PC-3 (cell line): ENCODE data around the gene ACP1. TPM values are rescaled to one million over a fixed set of nuclear protein-coding genes. Genes with fewer than 3 reads are reported as not detected.

Experiments used
- ATAC-seq: fragments of 200-7000 bp; cut with Tn5 transposase; 2 replicates; pipeline ENCODE4 v1.9.1; 2020; ENCODE audit warnings: mild to moderate bottlenecking, moderate library complexity
- BruUV-seq: library from RNA; stranded (reverse); fragments of 400-500 nt; replicated peaks from 2 replicates; lab custom pipeline; 2021; lab: Mats Ljungman, UMichigan
- CTCF ChIA-PET: fragments of 300-600 bp; sonication (Branson Sonifier 250); formaldehyde crosslinking; loops from one replicate; lab custom pipeline; 2022; ENCODE audit warnings: antibody characterized with exemption; lab: Charles Lee
- POLR2A ChIA-PET: fragments of 300-600 bp; sonication (Branson Sonifier 250); formaldehyde crosslinking; loops from one replicate; lab custom pipeline; 2022; ENCODE audit warnings: antibody characterized with exemption; ENCODE audit not compliant: unreplicated experiment; lab: Charles Lee
- DNase-seq: peaks from one replicate; pipeline ENCODE4 v3.0.0-alpha.2; 2015
- H2AFZ ChIP-seq: fragments of 300-600 bp; sonication (generic); 2 replicates; pipeline ENCODE4 v1.6.0; 2016; ENCODE audit warnings: antibody characterized with exemption, low read length
- H3F3A ChIP-seq: fragments of 300-600 bp; sonication (generic); one replicate; pipeline ENCODE4 v1.6.0; 2017; ENCODE audit warnings: antibody characterized with exemption, low read length, control low read depth, mild to moderate bottlenecking; ENCODE audit not compliant: unreplicated experiment
- H3K27ac ChIP-seq: fragments of 300-600 bp; sonication (generic); 2 replicates; pipeline ENCODE4 v1.5.1; 2016; ENCODE audit warnings: mild to moderate bottlenecking, low read length
- H3K27me3 ChIP-seq: fragments of 300-600 bp; sonication (generic); 2 replicates; pipeline ENCODE4 v1.6.1; 2016; ENCODE audit warnings: low read length, mixed read lengths
- H3K36me3 ChIP-seq: fragments of 300-600 bp; sonication (generic); 2 replicates; pipeline ENCODE4 v1.6.1; 2016; ENCODE audit warnings: low read depth, mixed run types, low read length, mixed read lengths
- H3K4me1 ChIP-seq: fragments of 300-600 bp; sonication (generic); 2 replicates; pipeline ENCODE4 v1.5.1; 2016; ENCODE audit warnings: low read length; ENCODE audit not compliant: insufficient read depth
- H3K4me2 ChIP-seq: fragments of 300-600 bp; sonication (generic); 2 replicates; pipeline ENCODE4 v1.6.0; 2016; ENCODE audit warnings: low read length
- H3K4me3 ChIP-seq: fragments of 300-600 bp; sonication (generic); 2 replicates; pipeline ENCODE4 v1.5.1; 2016; ENCODE audit warnings: mild to moderate bottlenecking, low read length, mixed read lengths
- H3K79me2 ChIP-seq: fragments of 300-600 bp; sonication (generic); 2 replicates; pipeline ENCODE4 v1.6.1; 2017; ENCODE audit warnings: low read length, mixed read lengths
- H3K9ac ChIP-seq: fragments of 300-600 bp; sonication (generic); 2 replicates; pipeline ENCODE4 v1.6.0; 2016; ENCODE audit warnings: mild to moderate bottlenecking, low read length
- H3K9me2 ChIP-seq: fragments of 300-600 bp; sonication (generic); replicated peaks from 2 replicates; pipeline ENCODE4 v1.6.1; 2016; ENCODE audit warnings: mixed run types, low read length, mixed read lengths
- H3K9me3 ChIP-seq: fragments of 300-600 bp; sonication (generic); 2 replicates; pipeline ENCODE4 v1.6.1; 2016; ENCODE audit warnings: low read length, mixed read lengths
- H4K20me1 ChIP-seq: fragments of 300-600 bp; sonication (generic); 2 replicates; pipeline ENCODE4 v1.6.1; 2016; ENCODE audit warnings: low read length, mixed read lengths
- CTCF ChIP-seq: fragments of 300-600 bp; sonication (generic); conservative IDR thresholded peaks from 2 replicates; pipeline ENCODE4 v1.5.1; 2017; ENCODE audit warnings: antibody characterized with exemption, low read depth, mild to moderate bottlenecking, low read length
- EZH2 ChIP-seq: fragments of 300-600 bp; sonication (generic); IDR thresholded peaks from one replicate; pipeline ENCODE4 v1.6.1; 2017; ENCODE audit warnings: antibody characterized with exemption, mild to moderate bottlenecking, low read length; ENCODE audit not compliant: unreplicated experiment
- EZH2phosphoT487 ChIP-seq: fragments of 300-600 bp; sonication (generic); IDR thresholded peaks from 2 replicates; pipeline ENCODE4 v1.6.1; 2018; ENCODE audit warnings: mild to moderate bottlenecking, antibody characterized with exemption, low read length, borderline replicate concordance
- intact Hi-C: fragments of 100-400 bp; cut with micrococcal nuclease; formaldehyde crosslinking; loops from 2 replicates; pipeline ENCODE4 v1.9.0; 2023
- total RNA-seq: library from RNA; depleted of rRNA; stranded (reverse); fragments of >200 nt; gene quantifications from 2 replicates; pipeline ENCODE4 v1.2.3, GENCODE V29; 2014

The ACP1 gene
- total RNA-seq, 1 experiment from 2014 or later = 149 TPM

- no peak for DNase-seq
- no peaks in the 10 kb centered on the region for H3F3A ChIP-seq
- H4K20me1 ChIP-seq = peaks cover 34% of the 10 kb centered on the region
- H2AFZ ChIP-seq = no peak overlapping the region
- H3K9me3 ChIP-seq = no peaks in the 10 kb centered on the region
- peaks cover 76% of the 10 kb centered on the region for H3K36me3 ChIP-seq
- intact Hi-C loops = no loop called here
- H3K9ac ChIP-seq = no peak overlapping the region
- H3K79me2 ChIP-seq = peaks cover 59% of the 10 kb centered on the region
- no peaks in the 10 kb centered on the region for H3K27me3 ChIP-seq
- CTCF ChIA-PET = no interaction called here
- POLR2A ChIA-PET = no interaction called here
- TF ChIP-seq CTCF (no peak), EZH2phosphoT487 (no peak), EZH2 (no peak)
- no peaks in the 10 kb centered on the region for H3K4me1 ChIP-seq
- no peaks in the 10 kb centered on the region for H3K9me2 ChIP-seq
- H3K4me2 ChIP-seq = no peak overlapping the region
- no peak overlapping the region for H3K27ac ChIP-seq
- ATAC-seq = no peak
- BruUV-seq = no TSS peak
- H3K4me3 ChIP-seq = no peak overlapping the region
Measured at GRCh38 chr2:275466-275865, 10.7 kb downstream of the ACP1 start.

- H3K4me3 ChIP-seq = no peak overlapping the region
- H3K79me2 ChIP-seq = peaks cover 29% of the 10 kb centered on the region
- H3K4me2 ChIP-seq = no peak overlapping the region
- no TSS peak for BruUV-seq
- ChIA-PET POLR2A (no interaction called here), CTCF (no interaction called here)
- intact Hi-C loops = no loop called here
- TF ChIP-seq EZH2phosphoT487 = no peak
- no peak for TF ChIP-seq EZH2
- TF ChIP-seq CTCF = no peak
- H3K27me3 ChIP-seq = no peaks in the 10 kb centered on the region
- ATAC-seq (no peak), DNase-seq (no peak)
- H3K9me3 ChIP-seq = no peaks in the 10 kb centered on the region
- H3K27ac ChIP-seq = no peak overlapping the region
- H4K20me1 ChIP-seq = peaks cover 14% of the 10 kb centered on the region; the same call in 1 of the 2 replicates
- H3K36me3 ChIP-seq = peaks cover 80% of the 10 kb centered on the region
- H2AFZ ChIP-seq = no peak overlapping the region
- H3K9ac ChIP-seq = no peak overlapping the region
- H3K4me1 ChIP-seq = 0 out of 2 replicates have a peak, but pooled peaks cover 3% of the 10 kb centered on the region
- no peaks in the 10 kb centered on the region for H3F3A ChIP-seq
- no peaks in the 10 kb centered on the region for H3K9me2 ChIP-seq
Measured at GRCh38 chr2:278312-278926, 13.7 kb downstream of the ACP1 start.

- Histone ChIP-seq H3K36me3 (peaks cover 76% of the 10 kb centered on the region), H3K9me3 (no peaks in the 10 kb centered on the region), H3K9ac (no peak overlapping the region), H3K9me2 (no peaks in the 10 kb centered on the region), H3K4me3 (no peak overlapping the region), H3K79me2 (peaks cover 24% of the 10 kb centered on the region), H2AFZ (no peak overlapping the region), H3K4me1 (peaks cover 6% of the 10 kb centered on the region; the same call in 1 of the 2 replicates), H4K20me1 (peaks cover 14% of the 10 kb centered on the region; the same call in 1 of the 2 replicates), H3K4me2 (no peak overlapping the region), H3K27me3 (no peaks in the 10 kb centered on the region), H3F3A (no peaks in the 10 kb centered on the region), H3K27ac (no peak overlapping the region)
- ChIA-PET POLR2A (no interaction called here), CTCF (no interaction called here)
- TF ChIP-seq CTCF (no peak), EZH2 (no peak), EZH2phosphoT487 (no peak)
- BruUV-seq = no TSS peak
- intact Hi-C loops = no loop called here
- no peak for ATAC-seq
- no peak for DNase-seq
Measured at GRCh38 chr2:278927-279320, 14.2 kb downstream of the ACP1 start.
